GM12878 (cell line): ENCODE measurements around the gene COL4A4. TPM values are rescaled to one million over a fixed set of nuclear protein-coding genes. Genes with fewer than 3 reads are reported as not detected.

Experiments
- ATAC-seq: fragments of 200-7000 bp; cut with Tn5 transposase; 3 replicates; pipeline ENCODE4 v1.9.1; 2020; ENCODE audit warnings: mild to moderate bottlenecking, moderate library complexity
- BruUV-seq: library from RNA; stranded (reverse); fragments of 400-500 nt; replicated peaks from 2 replicates; lab custom pipeline; 2021; lab: Mats Ljungman, UMichigan
- CTCF ChIA-PET: fragments of 300-600 bp; sonication (Branson Sonifier 250); formaldehyde crosslinking; extraction: SDS; loops from one replicate; lab custom pipeline; 2021; ENCODE audit warnings: inconsistent platforms; lab: Yijun Ruan, JAX
- POLR2A ChIA-PET: fragments of 350-600 bp; formaldehyde crosslinking; extraction: SDS; loops from one replicate; lab custom pipeline; 2021; ENCODE audit warnings: inconsistent platforms; lab: Charles Lee
- RAD21 ChIA-PET: fragments of 300-600 bp; sonication (Branson Sonifier 250); formaldehyde crosslinking; loops from one replicate; lab custom pipeline; 2023; ENCODE audit warnings: antibody characterized with exemption; ENCODE audit not compliant: unreplicated experiment; lab: Charles Lee
- SMC1A ChIA-PET: fragments of 300-600 bp; sonication (Branson Sonifier 250); formaldehyde crosslinking; loops from one replicate; lab custom pipeline; 2023; ENCODE audit not compliant: unreplicated experiment, uncharacterized antibody; lab: Charles Lee
- DNase-seq: peaks from one replicate; pipeline ENCODE4 v3.0.0-alpha.2; 2011; ENCODE audit warnings: low read depth, low spot score
- FAIRE-seq: peaks from 3 replicates; lab custom pipeline; 2011; peaks lifted over from hg19 to GRCh38; lab: Jason Lieb, UNC
- H2AFZ ChIP-seq: 2 replicates; pipeline ENCODE4 v1.6.0; 2011; ENCODE audit warnings: low read depth, low read length, control low read depth; ENCODE audit not compliant: control insufficient read depth
- H3K27ac ChIP-seq: 2 replicates; pipeline ENCODE4 v1.5.1; 2011; ENCODE audit warnings: control low read depth; ENCODE audit not compliant: control insufficient read depth, insufficient read depth
- H3K27me3 ChIP-seq, 2 experiments: replicated peaks in 1 of 2; 2 replicates each; pipeline versions ENCODE4 v1.6.0 to v1.6.1; 2011; ENCODE audit warnings: low read length in 1 of 2; ENCODE audit not compliant: control insufficient read depth in 2 of 2, insufficient read depth in 2 of 2
- H3K36me3 ChIP-seq, 2 experiments: 2 replicates each; pipeline ENCODE4 v1.5.1; 2011; ENCODE audit warnings: low read length in 1 of 2; ENCODE audit not compliant: control insufficient read depth in 2 of 2, insufficient read depth in 2 of 2
- H3K4me1 ChIP-seq: 2 replicates; pipeline ENCODE4 v1.6.1; 2011; ENCODE audit warnings: mild to moderate bottlenecking, low read length, moderate library complexity, mixed read lengths; ENCODE audit not compliant: control insufficient read depth, insufficient read depth
- H3K4me2 ChIP-seq: 2 replicates; pipeline ENCODE4 v1.6.0; 2011; ENCODE audit warnings: control low read depth; ENCODE audit not compliant: control insufficient read depth, insufficient read depth
- H3K4me3 ChIP-seq: fragments of 200-600 bp; sonication (generic); 2 replicates; pipeline ENCODE4 v1.5.1; 2016
- H3K79me2 ChIP-seq: 2 replicates; pipeline ENCODE4 v1.6.0; 2011; ENCODE audit warnings: low read length; ENCODE audit not compliant: control insufficient read depth, insufficient read depth
- H3K9ac ChIP-seq: 2 replicates; pipeline ENCODE4 v1.8.0; 2011; ENCODE audit warnings: low read length, control low read depth, mixed read lengths; ENCODE audit not compliant: control insufficient read depth, insufficient read depth
- H3K9me3 ChIP-seq: replicated peaks from 3 replicates; pipeline ENCODE4 v1.5.1; 2011; ENCODE audit warnings: mild to moderate bottlenecking, low read length; ENCODE audit not compliant: control insufficient read depth, insufficient read depth
- H4K20me1 ChIP-seq: 2 replicates; pipeline ENCODE4 v1.6.0; 2011; ENCODE audit not compliant: control insufficient read depth, insufficient read depth
- CBX3 ChIP-seq: fragments of 200-600 bp; sonication (generic); IDR thresholded peaks from 2 replicates; pipeline ENCODE4 v1.6.1; 2016; ENCODE audit warnings: low read depth, borderline replicate concordance
- E2F8 ChIP-seq: fragments of 450-650 bp; IDR thresholded peaks from 2 replicates; pipeline ENCODE4 v1.6.1; 2018; ENCODE audit warnings: mild to moderate bottlenecking, low read depth, moderate library complexity; ENCODE audit not compliant: partially characterized antibody
- MTA3 ChIP-seq: IDR thresholded peaks from 2 replicates; pipeline ENCODE4 v1.6.1; 2012; ENCODE audit warnings: low read length, inconsistent platforms, borderline replicate concordance
- ZNF384 ChIP-seq: IDR thresholded peaks from 2 replicates; pipeline ENCODE4 v1.6.1; 2012; ENCODE audit warnings: low read depth, mild to moderate bottlenecking, low read length, improper control_type of control experiment, borderline replicate concordance
- WGBS: methylation state at CpG from one replicate; pipeline ENCODE4 v1.1.6; 2016; ENCODE audit warnings: low lambda C conversion rate; ENCODE audit not compliant: insufficient replicate concordance, insufficient coverage; ENCODE audit errors: missing lambda C conversion rate; 5-methylcytosine and 5-hydroxymethylcytosine counted together
- in situ Hi-C: fragments of 300-500 bp; cut with MboI; formaldehyde crosslinking; loops from 9 replicates; pipeline ENCODE4 v1.14.3; 2018; ENCODE audit warnings: mixed read lengths
- intact Hi-C: fragments of 100-400 bp; cut with micrococcal nuclease; formaldehyde crosslinking; loops from one replicate; pipeline ENCODE4 v1.14.2; 2022; ENCODE audit not compliant: unreplicated experiment
- polyA plus RNA-seq, 11 experiments: library from polyadenylated mRNA; depleted of rRNA in 4 of 11; unstranded in 6 of 11; stranded (reverse) in 5 of 11; fragments of >200 nt; fragmentation: Nextera tagmentation in 4 of 11; fragmentation: Illumina TruSeq in 1 of 11; extraction: Ambion mirVana in 4 of 11; extraction: Trizol in 1 of 11; gene quantifications; 1 replicate in 1 of 11; 2 replicates in 10 of 11; pipeline versions ENCODE4 v1.2.1 to v1.2.3, GENCODE V29; 2011 to 2016; ENCODE audit warnings: inconsistent platforms in 2 of 11, missing spikeins in 2 of 11, low read depth in 1 of 11
- total RNA-seq, 4 experiments: library from RNA; depleted of rRNA in 3 of 4; stranded (reverse); fragments of >200 nt in 3 of 4; fragmentation: Illumina TruSeq in 1 of 4; extraction: Trizol in 1 of 4; gene quantifications; 2 replicates each; pipeline versions ENCODE4 v1.2.1 to v1.2.3, GENCODE V29; 2013 to 2021

COL4A4 gene
- total and polyA plus RNA-seq, 10 of the 15 experiments (the other 5 are each of a cell fraction or from before 2014, with no cell fraction given), result 0.19 to 4.0 (median 2.1) TPM

- no peak for TF ChIP-seq ZNF384
- TF ChIP-seq, all 136 proteins: peak for 3
Measured at GRCh38 chr2:226995625-226996041, 168.4 kb downstream of the COL4A4 start (continued).

- POLR2A ChIA-PET, result no interaction called here
- intact Hi-C loops, result no loop called here
- FAIRE-seq, result no peak
Measured at GRCh38 chr2:226994775-226995174, 169.2 kb downstream of the COL4A4 start.

More at GRCh38 chr2:226994775-226995174, 169.2 kb downstream of the COL4A4 start:
- Histone ChIP-seq H3K27ac (no peak overlapping the region), H3K79me2 (no peaks in the 10 kb centered on the region), H3K4me2 (no peak overlapping the region), H3K9ac (no peak overlapping the region), H4K20me1 (no peaks in the 10 kb centered on the region), H3K9me3 (no peaks in the 10 kb centered on the region), H3K27me3 (no peaks in the 10 kb centered on the region), H2AFZ (no peak overlapping the region), H3K4me3 (no peak overlapping the region), H3K4me1 (no peaks in the 10 kb centered on the region), H3K36me3 (peaks cover 2 to 8% of the 10 kb centered on the region in 2 experiments; a peak in 3 of 4 replicates)
- TF ChIP-seq E2F8 (no peak), CBX3 (no peak), MTA3 (no peak)
- CTCF ChIA-PET, result interaction anchor here (0.8 kb wide), 1 partner anchor 9 kb away, joined by 5 read pairs; no protein-coding TSS in a partner anchor
- BruUV-seq, result no TSS peak
- RAD21 ChIA-PET, result no interaction called here
- SMC1A ChIA-PET, result interaction anchor here (1.5 kb wide), 1 partner anchor 9 kb away, joined by 5 read pairs; no protein-coding TSS in a partner anchor
- DNase-seq (no peak), ATAC-seq (no peak)
- in situ Hi-C loops, result loop anchor here (25.0 kb wide), 1 partner anchor 782 kb away; no protein-coding TSS in a partner anchor
- 89% methylated on average over 4 of the region's 4 CpGs for WGBS
